WI38 (cell line): ENCODE measurements around the gene CRAMP1.

ENCODE experiments used
- H3K4me3 ChIP-seq: 2 replicates; pipeline ENCODE4 v1.5.1; 2011; ENCODE audit warnings: low read depth, mild to moderate bottlenecking, control low read depth, low read length
- TF ChIP-seq, protein P1 (sequence below): IDR thresholded peaks from 2 replicates; pipeline ENCODE4 v1.5.1; 2012; ENCODE audit warnings: low read depth, mild to moderate bottlenecking, control low read depth, low read length

Gene CRAMP1

GRCh38 chr16:1632638-1632970 is 20.4 kb downstream of the CRAMP1 start:
- TF ChIP-seq, protein P1, sequence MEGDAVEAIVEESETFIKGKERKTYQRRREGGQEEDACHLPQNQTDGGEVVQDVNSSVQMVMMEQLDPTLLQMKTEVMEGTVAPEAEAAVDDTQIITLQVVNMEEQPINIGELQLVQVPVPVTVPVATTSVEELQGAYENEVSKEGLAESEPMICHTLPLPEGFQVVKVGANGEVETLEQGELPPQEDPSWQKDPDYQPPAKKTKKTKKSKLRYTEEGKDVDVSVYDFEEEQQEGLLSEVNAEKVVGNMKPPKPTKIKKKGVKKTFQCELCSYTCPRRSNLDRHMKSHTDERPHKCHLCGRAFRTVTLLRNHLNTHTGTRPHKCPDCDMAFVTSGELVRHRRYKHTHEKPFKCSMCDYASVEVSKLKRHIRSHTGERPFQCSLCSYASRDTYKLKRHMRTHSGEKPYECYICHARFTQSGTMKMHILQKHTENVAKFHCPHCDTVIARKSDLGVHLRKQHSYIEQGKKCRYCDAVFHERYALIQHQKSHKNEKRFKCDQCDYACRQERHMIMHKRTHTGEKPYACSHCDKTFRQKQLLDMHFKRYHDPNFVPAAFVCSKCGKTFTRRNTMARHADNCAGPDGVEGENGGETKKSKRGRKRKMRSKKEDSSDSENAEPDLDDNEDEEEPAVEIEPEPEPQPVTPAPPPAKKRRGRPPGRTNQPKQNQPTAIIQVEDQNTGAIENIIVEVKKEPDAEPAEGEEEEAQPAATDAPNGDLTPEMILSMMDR, result no peak
- H3K4me3 ChIP-seq, result no peak overlapping the region

DNA sequence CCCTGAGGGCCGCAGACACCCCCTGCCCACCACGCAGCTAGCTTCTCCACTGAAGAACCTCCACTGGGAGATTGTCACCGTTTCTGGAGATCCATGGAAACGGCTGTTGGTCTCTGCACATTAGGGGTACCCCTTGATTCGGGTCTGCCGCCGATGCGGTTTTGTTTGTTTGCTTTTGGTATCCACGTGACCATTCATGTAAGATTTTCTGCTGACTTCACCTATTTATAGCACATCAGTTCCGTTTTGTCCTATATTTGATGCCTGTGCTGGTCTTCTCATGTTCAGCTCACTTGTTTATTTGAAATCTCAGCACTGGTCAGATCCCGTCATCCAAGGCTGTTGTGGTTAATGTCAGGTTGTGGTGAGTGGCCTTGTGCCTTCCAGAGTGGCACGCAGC is 21.1 kb downstream of the CRAMP1 start:
- TF ChIP-seq, protein P1, result no peak

GRCh38 chr16:1634541-1634940 is 22.4 kb downstream of the CRAMP1 start:
- TF ChIP-seq, protein P1, result no peak
- no peak overlapping the region for H3K4me3 ChIP-seq

More for the DNA sequence above, 21.1 kb downstream of the CRAMP1 start:
- no peak overlapping the region for H3K4me3 ChIP-seq

DNA sequence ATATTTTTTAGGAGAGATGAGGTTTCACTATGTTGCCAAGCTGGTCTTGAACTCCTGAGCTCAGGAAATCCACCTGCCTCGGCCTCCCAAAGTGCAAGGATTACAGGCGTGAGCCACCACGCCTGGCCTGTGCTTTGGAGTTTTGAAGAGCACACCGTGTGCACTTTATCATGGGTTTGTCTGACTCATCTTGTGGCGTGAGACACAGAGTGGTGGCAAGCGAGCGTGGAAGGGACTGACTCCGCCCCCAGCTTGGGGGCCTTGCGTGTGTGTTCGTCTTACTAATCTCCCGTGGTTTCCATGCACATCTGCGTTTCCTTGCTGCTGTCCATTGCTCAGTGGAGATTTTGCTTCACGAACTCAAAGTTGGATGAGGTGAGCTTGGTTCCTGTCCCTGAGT is 22.9 kb downstream of the CRAMP1 start:
- TF ChIP-seq, protein P1, result no peak
- H3K4me3 ChIP-seq, result no peak overlapping the region

DNA sequence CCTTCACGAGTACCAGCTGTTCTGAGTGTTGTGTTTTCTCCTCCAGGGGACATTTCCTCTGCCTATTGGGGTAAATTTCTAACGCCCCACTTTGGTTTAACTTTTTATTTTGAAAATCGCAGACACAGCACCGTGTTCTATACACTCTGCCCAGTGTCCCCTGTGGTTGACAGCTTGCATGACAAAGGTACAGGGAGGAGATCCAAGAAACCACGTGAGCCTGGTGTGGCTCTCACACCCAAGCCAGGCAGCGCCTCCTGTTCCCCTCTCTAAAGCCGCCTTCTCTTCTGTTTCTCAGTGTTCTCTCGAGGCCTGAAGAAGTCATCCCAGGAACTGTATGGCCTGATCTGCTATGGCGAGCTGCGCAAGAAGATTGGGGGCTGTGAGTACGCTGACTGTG is 25.4 kb downstream of the CRAMP1 start:
- no peak overlapping the region for H3K4me3 ChIP-seq
- TF ChIP-seq, protein P1, result no peak

DNA sequence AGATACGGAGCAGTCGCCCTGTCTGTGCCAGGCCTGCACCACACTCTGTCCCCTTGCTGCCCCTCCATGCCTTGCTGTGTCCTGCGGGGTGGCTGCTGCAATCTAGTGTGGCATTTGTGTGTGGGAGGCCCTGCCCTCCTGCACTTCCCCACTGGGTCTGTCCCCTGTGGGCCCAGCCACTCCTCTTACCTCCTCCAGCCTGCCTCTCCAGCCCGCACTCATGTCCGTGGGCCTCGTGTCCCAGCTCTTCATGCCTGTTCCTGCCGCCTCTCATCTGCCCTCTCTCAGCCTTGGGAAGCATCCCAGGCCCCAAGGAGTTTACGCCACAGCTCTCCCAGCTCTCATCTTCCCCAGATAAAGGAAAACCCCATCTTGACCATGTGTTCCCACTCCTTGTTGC is 26.6 kb downstream of the CRAMP1 start:
- TF ChIP-seq, protein P1, result no peak

GRCh38 chr16:1639282-1639681 is 27.1 kb downstream of the CRAMP1 start:
- TF ChIP-seq, protein P1, result no peak
- no peak overlapping the region for H3K4me3 ChIP-seq

More for the DNA sequence above, 26.6 kb downstream of the CRAMP1 start:
- H3K4me3 ChIP-seq, result no peak overlapping the region
